ENCODE measurements around the gene TRIM10. TPM values are rescaled to one million over a fixed set of nuclear protein-coding genes. Genes with fewer than 3 reads are reported as not detected.

The TRIM10 gene
- total RNA-seq, 4 donors from 2014 or later: 0.76 to 1.6 (median 1.1) TPM

DNA sequence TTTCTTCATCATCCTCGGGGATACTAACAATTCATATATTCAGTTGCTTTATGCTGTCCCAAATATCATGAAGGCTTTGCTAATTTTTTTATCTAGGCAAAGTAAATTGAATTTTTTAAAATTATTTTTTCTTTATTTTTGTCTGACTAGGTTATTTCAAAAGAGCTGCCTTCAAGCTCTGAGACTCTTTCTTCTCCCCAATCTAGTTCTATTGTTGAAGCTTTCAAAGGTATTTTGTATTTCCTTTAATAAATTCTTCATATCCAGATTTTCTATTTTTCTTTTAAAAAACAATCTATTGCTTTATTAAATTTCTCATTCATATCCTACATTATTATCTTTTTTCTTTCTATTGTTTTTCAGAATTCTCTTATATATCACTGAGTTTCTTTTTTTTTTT, 19.1 kb upstream of the TRIM10 start:
- no peak for TF ChIP-seq CTCF (IDR thresholded peaks at IDR 0.05)
- no peak for TF ChIP-seq POLR2A (IDR thresholded peaks at IDR 0.05)
- no peak for TF ChIP-seq POLR2AphosphoS5 (IDR thresholded peaks at IDR 0.05)
- no peak for TF ChIP-seq EP300 (IDR thresholded peaks at IDR 0.05)
- no peak for DNase-seq (ENCODE audit: low spot score in 2 of 2)
- Histone ChIP-seq H3K27me3 (peaks cover 29% of the 10 kb centered on the region), H3K9me3 (peaks cover 6% of the 10 kb centered on the region), H3K4me1 (no peaks in the 10 kb centered on the region), H3K36me3 (peaks cover 9% of the 10 kb centered on the region), H3K4me3 (no peak overlapping the region), H3K27ac (no peak overlapping the region)
- WGBS: 95% methylated on average over 1 of the region's 1 CpG

- Histone ChIP-seq H3K4me3 (no peak overlapping the region), H3K36me3 (no peaks in the 10 kb centered on the region), H3K27me3 (peaks cover 37% of the 10 kb centered on the region), H3K9me3 (peaks cover 6% of the 10 kb centered on the region), H3K27ac (no peak overlapping the region), H3K4me1 (no peaks in the 10 kb centered on the region)
- WGBS: 96% methylated on average over 1 of the region's 1 CpG
- no peak for TF ChIP-seq POLR2AphosphoS5 (IDR thresholded peaks at IDR 0.05)
- no peak for TF ChIP-seq POLR2A (IDR thresholded peaks at IDR 0.05)
- TF ChIP-seq CTCF (IDR thresholded peaks at IDR 0.05): no peak
- no peak for TF ChIP-seq EP300 (IDR thresholded peaks at IDR 0.05)
- no peak for DNase-seq (ENCODE audit: low spot score in 2 of 2)
Measured at GRCh38 chr6:30178837-30179236, 17.8 kb upstream of the TRIM10 start.

GRCh38 chr6:30175765-30176164, 14.8 kb upstream of the TRIM10 start:
- 79% methylated on average over 2 of the region's 2 CpGs for WGBS
- H3K27ac ChIP-seq: no peak overlapping the region
- peaks cover 6% of the 10 kb centered on the region for H3K9me3 ChIP-seq
- no peak overlapping the region for H3K4me3 ChIP-seq
- DNase-seq (ENCODE audit: low spot score in 2 of 2): no peak
- TF ChIP-seq POLR2AphosphoS5 (IDR thresholded peaks at IDR 0.05): no peak
- H3K27me3 ChIP-seq: peaks cover 68% of the 10 kb centered on the region
- no peaks in the 10 kb centered on the region for H3K36me3 ChIP-seq
- H3K4me1 ChIP-seq: peaks cover 11% of the 10 kb centered on the region

DNA sequence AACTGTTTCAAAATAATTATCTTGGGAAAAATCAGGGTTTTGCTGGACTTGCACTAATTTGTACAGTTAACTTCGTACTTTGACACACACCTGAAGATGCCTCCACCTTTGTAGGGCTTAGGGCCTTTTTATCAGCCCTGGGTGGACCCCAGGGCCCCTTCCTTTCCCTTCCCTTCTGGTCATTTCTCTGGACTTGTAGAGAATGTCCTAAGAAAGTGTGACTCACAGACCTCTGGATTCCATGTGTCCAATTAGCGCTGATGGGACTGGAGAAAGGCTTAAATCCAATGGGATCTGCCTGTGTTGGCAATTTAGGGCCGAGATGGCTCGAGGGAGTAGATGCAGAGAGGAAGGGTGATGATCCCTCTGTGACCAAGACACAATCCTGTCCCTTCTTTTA, 11.7 kb upstream of the TRIM10 start:
- Histone ChIP-seq H3K27ac (no peak overlapping the region), H3K9me3 (no peaks in the 10 kb centered on the region), H3K4me1 (peaks cover 11% of the 10 kb centered on the region), H3K36me3 (no peaks in the 10 kb centered on the region), H3K4me3 (no peak overlapping the region), H3K27me3 (peaks cover 68% of the 10 kb centered on the region)
- 74% methylated on average over 4 of the region's 4 CpGs for WGBS
- TF ChIP-seq POLR2A (IDR thresholded peaks at IDR 0.05) (no peak), EP300 (IDR thresholded peaks at IDR 0.05) (no peak), POLR2AphosphoS5 (IDR thresholded peaks at IDR 0.05) (no peak), CTCF (IDR thresholded peaks at IDR 0.05) (no peak)
- no peak for DNase-seq (ENCODE audit: low spot score in 2 of 2)

GRCh38 chr6:30171677-30172471, 10.9 kb upstream of the TRIM10 start:
- no peaks in the 10 kb centered on the region for H3K9me3 ChIP-seq
- H3K27me3 ChIP-seq: peaks cover 76% of the 10 kb centered on the region
- no peak for DNase-seq (ENCODE audit: low spot score in 2 of 2)
- H3K4me1 ChIP-seq: peaks cover 11% of the 10 kb centered on the region
- no peak overlapping the region for H3K27ac ChIP-seq
- 11% methylated on average over 41 of the region's 62 CpGs for WGBS
- no peak for TF ChIP-seq POLR2AphosphoS5 (IDR thresholded peaks at IDR 0.05)
- TF ChIP-seq EP300 (IDR thresholded peaks at IDR 0.05): no peak
- no peak for TF ChIP-seq POLR2A (IDR thresholded peaks at IDR 0.05)
- no peak for TF ChIP-seq CTCF (IDR thresholded peaks at IDR 0.05)
- H3K4me3 ChIP-seq: peak overlapping the region; percentile 6
- H3K36me3 ChIP-seq: no peaks in the 10 kb centered on the region

Measured in suprapubic skin (tissue), 4 donors.